Endothelial cell of umbilical vein (primary cell): ENCODE measurements around the gene MCEMP1. TPM values are rescaled to one million over a fixed set of nuclear protein-coding genes. Genes with fewer than 3 reads are reported as not detected.

Source experiments
- BruUV-seq: library from RNA; stranded (reverse); fragments of 400-500 nt; replicated peaks from 2 replicates; lab custom pipeline; 2021; lab: Mats Ljungman, UMichigan
- CTCF ChIA-PET: fragments of 300-600, 350-600 bp; sonication (Branson Sonifier 250); formaldehyde crosslinking; loops from one replicate; lab custom pipeline; 2021; ENCODE audit warnings: antibody characterized with exemption, inconsistent platforms; lab: Charles Lee
- POLR2A ChIA-PET: fragments of 300-600, 350-600 bp; sonication (Branson Sonifier 250); formaldehyde crosslinking; loops from one replicate; lab custom pipeline; 2021; ENCODE audit warnings: antibody characterized with exemption, inconsistent platforms; lab: Charles Lee
- DNase-seq: peaks from one replicate; pipeline ENCODE4 v3.0.0-alpha.2; 2011; ENCODE audit warnings: low read depth, low spot score
- FAIRE-seq: peaks from 2 replicates; lab custom pipeline; 2011; peaks lifted over from hg19 to GRCh38; lab: Jason Lieb, UNC
- H2AFZ ChIP-seq: 2 replicates; pipeline ENCODE4 v1.6.0; 2012; ENCODE audit warnings: low read depth, low read length, control low read depth, inconsistent platforms
- H3K27ac ChIP-seq: 2 replicates; pipeline ENCODE4 v1.5.1; 2011; ENCODE audit warnings: low read depth, mild to moderate bottlenecking, control low read depth, low read length, moderate library complexity; ENCODE audit not compliant: insufficient read depth
- H3K27me3 ChIP-seq, 2 experiments: 2 replicates each; pipeline versions ENCODE4 v1.6.0 to v1.6.1; 2011; ENCODE audit warnings: low read length in 2 of 2, mixed read lengths in 1 of 2; ENCODE audit not compliant: control insufficient read depth in 2 of 2, insufficient read depth in 2 of 2
- H3K36me3 ChIP-seq, 2 experiments: 2 replicates in 1 of 2; 3 replicates in 1 of 2; pipeline ENCODE4 v1.5.1; 2011; ENCODE audit warnings: low read length in 2 of 2, mild to moderate bottlenecking in 1 of 2, moderate library complexity in 1 of 2; ENCODE audit not compliant: control insufficient read depth in 2 of 2, insufficient read depth in 2 of 2; ENCODE audit errors: extremely low read depth in 1 of 2
- H3K4me1 ChIP-seq: 3 replicates; pipeline ENCODE4 v1.5.1; 2011; ENCODE audit warnings: mild to moderate bottlenecking, low read length; ENCODE audit not compliant: control insufficient read depth, insufficient read depth; ENCODE audit errors: extremely low read depth
- H3K4me2 ChIP-seq: 2 replicates; pipeline ENCODE4 v1.6.1; 2011; ENCODE audit warnings: low read length, control low read depth, mixed read lengths; ENCODE audit not compliant: insufficient read depth
- H3K4me3 ChIP-seq, 3 experiments: fragments of 200-600 bp in 1 of 3; sonication (generic), shearing (Covaris generic) in 1 of 3; replicated peaks in 1 of 3; 2 replicates each; pipeline ENCODE4 v1.5.1; 2011 to 2016; ENCODE audit warnings: control low read depth in 3 of 3, low read length in 3 of 3, mild to moderate bottlenecking in 2 of 3, inconsistent platforms in 1 of 3, low read depth in 1 of 3, moderate library complexity in 1 of 3; ENCODE audit not compliant: insufficient read depth in 1 of 3
- H3K79me2 ChIP-seq: 2 replicates; pipeline ENCODE4 v1.6.0; 2012; ENCODE audit warnings: low read length, inconsistent platforms; ENCODE audit not compliant: control insufficient read depth, insufficient read depth
- H3K9ac ChIP-seq: replicated peaks from 2 replicates; pipeline ENCODE3; 2011; ENCODE audit warnings: low read length, control low read depth; ENCODE audit not compliant: insufficient read depth; ENCODE audit errors: extremely low read depth
- H3K9me1 ChIP-seq: replicated peaks from 3 replicates; pipeline ENCODE4 v1.6.0; 2011; ENCODE audit warnings: mild to moderate bottlenecking, low read length; ENCODE audit not compliant: control insufficient read depth, insufficient read depth; ENCODE audit errors: extremely low read depth
- H3K9me3 ChIP-seq: replicated peaks from 2 replicates; pipeline ENCODE4 v1.5.1; 2012; ENCODE audit warnings: low read length, inconsistent platforms; ENCODE audit not compliant: control insufficient read depth, insufficient read depth
- H4K20me1 ChIP-seq: replicated peaks from 2 replicates; pipeline ENCODE3; 2011; ENCODE audit warnings: mild to moderate bottlenecking, low read length; ENCODE audit not compliant: control insufficient read depth, insufficient read depth; ENCODE audit errors: extremely low read depth
- CTCF ChIP-seq, 2 donors: IDR thresholded peaks; 1 replicate in 1 of 2; 2 replicates in 1 of 2; pipeline ENCODE4 v1.5.1; 2011; ENCODE audit warnings: low read length in 2 of 2, mild to moderate bottlenecking in 2 of 2, moderate library complexity in 2 of 2, control low read depth in 1 of 2, inconsistent platforms in 1 of 2, low read depth in 1 of 2; ENCODE audit not compliant: insufficient read depth in 1 of 2; ENCODE audit errors: extremely low read depth in 1 of 2
- EZH2 ChIP-seq: IDR thresholded peaks from 2 replicates; pipeline ENCODE4 v1.6.1; 2012; ENCODE audit warnings: borderline replicate concordance, low read depth, mild to moderate bottlenecking, moderate library complexity, low read length, inconsistent platforms; ENCODE audit not compliant: severe bottlenecking
- FOS ChIP-seq: IDR thresholded peaks from 2 replicates; pipeline ENCODE4 v1.6.1; 2011; ENCODE audit warnings: mild to moderate bottlenecking, low read length, moderate library complexity, borderline replicate concordance; ENCODE audit not compliant: insufficient read depth
- GATA2 ChIP-seq: IDR thresholded peaks from 2 replicates; pipeline ENCODE4 v1.7.0; 2011; ENCODE audit warnings: low read depth, mild to moderate bottlenecking, moderate library complexity, mixed read lengths, low read length; ENCODE audit not compliant: insufficient read length, insufficient read depth
- JUN ChIP-seq: IDR thresholded peaks from 2 replicates; pipeline ENCODE4 v1.6.1; 2011; ENCODE audit warnings: borderline replicate concordance, low read depth; ENCODE audit not compliant: insufficient read length, insufficient read depth
- MAX ChIP-seq: IDR thresholded peaks from 2 replicates; pipeline ENCODE4 v1.6.1; 2011; ENCODE audit not compliant: insufficient read depth, insufficient read length
- MYC ChIP-seq: IDR thresholded peaks from one replicate; pipeline ENCODE4 v1.6.1; 2011; ENCODE audit warnings: mild to moderate bottlenecking, low read depth, low read length
- POLR2A ChIP-seq: IDR thresholded peaks from 2 replicates; pipeline ENCODE4 v1.6.1; 2012; ENCODE audit warnings: low read depth, mild to moderate bottlenecking, control low read depth, low read length
- POLR2AphosphoS5 ChIP-seq: IDR thresholded peaks from 2 replicates; pipeline ENCODE4 v1.6.1; 2012; ENCODE audit warnings: low read depth, mild to moderate bottlenecking, control low read depth, low read length, moderate library complexity; ENCODE audit not compliant: insufficient read depth
- dilution Hi-C: fragments of 300-500 bp; cut with MboI; formaldehyde crosslinking; loops from one replicate; pipeline ENCODE4 v1.15.0; 2019; ENCODE audit warnings: low sequenced_read_pairs; ENCODE audit not compliant: extremely low pct_ligation_motif_present
- intact Hi-C: fragments of 100-400 bp; cut with micrococcal nuclease; formaldehyde crosslinking; loops from one replicate; pipeline ENCODE4 v1.10.0; 2022
- polyA plus RNA-seq, 4 experiments: library from polyadenylated mRNA; depleted of rRNA in 3 of 4; stranded (reverse) in 3 of 4; unstranded in 1 of 4; fragments of >200 nt; gene quantifications; 2 replicates each; pipeline versions ENCODE4 v1.2.1 to v1.2.3, GENCODE V29; 2011 to 2012; ENCODE audit warnings: missing spikeins in 1 of 4
- total RNA-seq: library from RNA; stranded (reverse); gene quantifications from 2 replicates; pipeline ENCODE4 v1.2.3, GENCODE V29; 2021

Gene MCEMP1
- total and polyA plus RNA-seq, 2 donors (not counting 3 experiments of a cell fraction or from before 2014, with no cell fraction given) = not detected

GRCh38 chr19:7663706-7664105 lies 13.2 kb upstream of the MCEMP1 start:
- BruUV-seq = no TSS peak
- no peaks in the 10 kb centered on the region for H3K36me3 ChIP-seq
- H3K9me1 ChIP-seq = no peaks in the 10 kb centered on the region
- H2AFZ ChIP-seq = no peak overlapping the region
- no peaks in the 10 kb centered on the region for H3K9me3 ChIP-seq
- no peak for TF ChIP-seq JUN
- TF ChIP-seq FOS = no peak
- no peak for TF ChIP-seq MAX
- TF ChIP-seq EZH2 = no peak
- no peak for TF ChIP-seq GATA2
- TF ChIP-seq POLR2A = no peak
- TF ChIP-seq POLR2AphosphoS5 = no peak
- TF ChIP-seq CTCF (IDR thresholded peaks at IDR 0.05; ENCODE audit: extremely low read depth in 1 of 2, insufficient read depth in 1 of 2, low read depth in 1 of 2, low read length in 2 of 2) = no peak
- no peak for TF ChIP-seq MYC
- intact Hi-C loops (no loop called here), dilution Hi-C loops (no loop called here)
- FAIRE-seq (no peak), DNase-seq (no peak)
- CTCF ChIA-PET = interaction anchor here (1.2 kb wide), 1 partner anchor 205 kb away, joined by 3 read pairs; no protein-coding TSS in a partner anchor
- no peak overlapping the region for H3K9ac ChIP-seq
- H3K4me3 ChIP-seq = no peak overlapping the region
- H3K79me2 ChIP-seq = no peaks in the 10 kb centered on the region
- H3K4me1 ChIP-seq = no peaks in the 10 kb centered on the region
- peaks cover 0 to 2% of the 10 kb centered on the region in 2 experiments for H3K27me3 ChIP-seq
- no peak overlapping the region for H3K4me2 ChIP-seq
- H4K20me1 ChIP-seq = no peaks in the 10 kb centered on the region
- POLR2A ChIA-PET = no interaction called here
- H3K27ac ChIP-seq = no peak overlapping the region
